NCI-H1694 treated with DMSO at 0.1 percent for 48 hours (cell line): Measurements from ENCODE around the gene AGO3.

Experiments
- DNase-seq: peaks from one replicate; lab custom pipeline; 2025; lab: John Stamatoyannopoulos, UW

AGO3 gene

GRCh38 chr1:36096500-36097432 is 165.9 kb downstream of the AGO3 start:
- DNase-seq: no peak

DNA sequence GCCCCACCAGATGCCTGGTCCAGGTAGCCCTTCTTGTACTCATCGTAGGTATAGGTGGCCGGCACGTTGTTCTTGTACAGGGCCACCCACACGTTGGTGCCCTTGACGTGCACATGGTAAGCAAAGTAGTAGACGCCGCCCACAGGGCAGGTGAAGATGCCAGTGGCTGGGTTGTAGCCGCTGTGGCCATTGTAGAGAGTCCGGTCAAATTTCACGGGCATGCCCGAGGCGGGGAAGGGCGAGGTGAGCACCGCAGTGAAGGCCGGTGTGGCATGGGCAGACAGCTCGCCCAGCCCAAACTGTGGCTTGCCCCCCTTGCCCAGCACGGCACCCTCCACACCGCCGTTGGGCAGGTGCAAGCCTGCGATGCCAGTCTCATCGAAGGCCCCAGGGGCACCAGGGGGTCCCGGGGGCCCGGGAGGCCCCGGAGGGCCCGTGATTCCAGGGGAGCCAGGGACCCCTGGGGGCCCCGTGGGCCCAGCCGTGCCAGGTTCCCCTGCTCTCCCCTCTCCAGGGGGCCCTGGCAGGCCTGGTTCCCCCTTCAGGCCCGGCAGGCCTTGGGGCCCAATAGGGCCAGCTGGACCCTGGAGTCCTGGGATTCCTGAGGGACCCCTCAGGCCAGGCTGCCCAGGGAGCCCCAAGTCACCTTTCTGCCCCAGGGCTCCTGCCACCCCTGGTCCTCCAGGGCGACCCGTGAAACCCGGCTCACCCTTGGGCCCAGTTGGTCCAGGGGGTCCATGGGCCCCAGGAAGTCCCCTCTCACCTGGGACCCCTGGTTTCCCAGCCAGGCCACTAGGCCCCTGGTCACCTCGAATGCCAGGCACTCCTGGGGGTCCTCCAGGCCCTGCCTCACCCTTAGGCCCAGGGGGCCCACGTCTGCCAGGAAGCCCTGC is 167.0 kb downstream of the AGO3 start:
- DNase-seq: no peak

DNA sequence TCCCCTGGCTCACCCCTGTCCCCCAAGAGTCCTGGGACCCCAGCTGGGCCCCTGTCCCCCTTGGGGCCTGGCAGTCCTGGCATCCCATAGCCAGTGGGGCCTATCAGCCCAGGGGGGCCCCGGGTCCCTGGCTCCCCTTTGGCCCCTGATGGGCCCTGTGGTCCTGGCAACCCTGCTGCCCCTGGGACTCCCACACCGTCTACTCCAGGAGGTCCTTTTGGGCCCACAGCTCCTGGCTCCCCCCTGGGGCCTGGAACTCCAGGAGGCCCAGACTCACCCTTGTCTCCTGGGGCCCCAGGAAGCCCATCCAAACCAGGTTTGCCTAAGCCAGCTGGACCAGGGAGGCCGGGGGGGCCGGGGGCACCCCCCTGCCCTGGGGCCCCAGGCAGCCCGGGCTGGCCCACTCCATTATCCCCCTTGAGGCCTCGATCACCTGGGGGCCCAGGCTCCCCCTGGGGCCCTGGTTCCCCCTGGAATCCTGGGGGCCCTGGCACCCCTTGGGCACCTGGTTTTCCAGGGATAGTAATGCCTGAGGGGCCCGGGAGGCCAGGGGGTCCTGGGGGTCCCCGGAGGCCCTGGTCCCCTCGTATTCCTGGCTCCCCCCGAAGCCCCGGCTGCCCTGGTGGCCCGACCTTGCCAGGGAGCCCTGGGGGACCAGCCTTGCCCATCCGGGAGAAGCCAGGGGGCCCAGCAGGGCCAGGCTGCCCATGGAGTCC is 167.9 kb downstream of the AGO3 start:
- no peak for DNase-seq

GRCh38 chr1:36099681-36100341 is 168.9 kb downstream of the AGO3 start:
- peak; percentile 68 for DNase-seq

- DNase-seq: no peak
Measured at GRCh38 chr1:36100376-36100775, 169.5 kb downstream of the AGO3 start.

DNA sequence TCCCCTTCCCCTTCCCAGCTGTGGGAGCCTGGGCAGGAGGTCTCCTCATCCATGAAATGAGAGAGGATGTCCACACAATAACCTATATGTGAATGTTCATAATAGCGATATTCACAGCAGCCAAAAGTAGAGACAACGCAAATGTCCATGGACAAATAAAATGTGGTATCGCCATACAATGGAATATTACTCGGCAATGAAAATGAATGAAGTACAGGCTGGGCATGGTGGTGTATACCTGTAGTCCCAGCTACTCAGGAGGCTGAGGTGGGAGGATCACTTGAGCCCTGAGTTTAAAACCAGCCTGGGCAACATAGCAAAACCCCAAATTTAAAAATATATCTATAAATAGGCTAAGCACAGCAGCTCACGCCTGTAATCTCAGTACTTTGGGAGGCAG is 170.6 kb downstream of the AGO3 start:
- no peak for DNase-seq

DNA sequence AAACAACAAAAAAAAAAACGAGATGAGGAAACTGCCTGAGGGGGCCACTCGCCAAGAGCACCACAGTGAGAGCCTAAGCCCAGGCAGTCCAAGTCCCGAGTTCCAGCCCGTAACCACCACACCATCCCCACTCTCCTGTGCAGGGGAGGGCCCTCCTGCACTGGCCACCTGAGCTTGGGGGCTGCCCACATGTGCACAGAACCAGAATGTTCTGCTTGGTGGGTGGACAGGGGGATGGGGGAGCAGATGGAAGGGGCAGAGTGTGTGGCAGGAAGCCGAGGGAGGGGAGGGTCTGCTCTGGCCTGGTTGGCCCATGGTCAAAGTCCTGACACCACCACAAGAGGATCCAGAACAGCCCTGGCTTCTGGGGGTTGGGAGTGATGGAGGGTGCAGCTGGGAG is 175.4 kb downstream of the AGO3 start:
- DNase-seq: no peak

- DNase-seq: no peak
Measured at GRCh38 chr1:36107394-36107793, 176.5 kb downstream of the AGO3 start.

- DNase-seq: no peak
Measured at GRCh38 chr1:36108314-36108713, 177.4 kb downstream of the AGO3 start.

DNA sequence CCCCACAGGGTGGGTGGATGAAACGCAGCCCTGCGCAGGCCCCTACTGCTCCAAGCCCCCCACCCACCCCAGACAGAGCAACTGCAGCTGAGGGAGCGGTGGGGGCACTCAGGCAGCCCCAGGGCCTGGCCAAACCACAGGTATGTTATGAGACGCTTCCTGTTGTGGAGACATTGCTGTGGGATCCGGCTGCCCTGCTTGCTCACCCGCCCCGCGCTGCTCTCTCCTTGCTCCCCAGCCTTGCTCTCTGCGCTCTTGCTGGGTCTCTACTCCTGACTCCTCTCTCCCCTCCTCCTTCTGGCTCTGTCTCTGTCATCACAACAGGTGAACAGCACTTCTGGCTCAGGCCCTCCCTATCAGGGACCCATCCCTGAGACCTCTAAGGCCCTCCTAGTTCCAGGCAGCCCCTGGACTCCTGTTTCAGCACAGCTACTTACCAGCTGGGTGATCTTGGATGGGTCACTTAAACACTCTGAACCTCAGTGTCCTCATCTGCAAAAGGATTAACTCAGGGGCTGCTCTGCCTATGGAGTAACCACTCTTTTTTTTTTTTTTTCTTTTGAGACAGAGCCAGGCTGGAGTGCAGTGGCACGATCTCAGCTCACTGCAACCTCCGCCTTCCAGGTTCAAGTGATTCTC is 178.3 kb downstream of the AGO3 start:
- no peak for DNase-seq

- DNase-seq: no peak
Measured at GRCh38 chr1:36111151-36111550, 180.2 kb downstream of the AGO3 start.

GRCh38 chr1:36112823-36113222 is 181.9 kb downstream of the AGO3 start:
- no peak for DNase-seq

- no peak for DNase-seq
Measured at GRCh38 chr1:36114371-36114770, 183.5 kb downstream of the AGO3 start.

DNA sequence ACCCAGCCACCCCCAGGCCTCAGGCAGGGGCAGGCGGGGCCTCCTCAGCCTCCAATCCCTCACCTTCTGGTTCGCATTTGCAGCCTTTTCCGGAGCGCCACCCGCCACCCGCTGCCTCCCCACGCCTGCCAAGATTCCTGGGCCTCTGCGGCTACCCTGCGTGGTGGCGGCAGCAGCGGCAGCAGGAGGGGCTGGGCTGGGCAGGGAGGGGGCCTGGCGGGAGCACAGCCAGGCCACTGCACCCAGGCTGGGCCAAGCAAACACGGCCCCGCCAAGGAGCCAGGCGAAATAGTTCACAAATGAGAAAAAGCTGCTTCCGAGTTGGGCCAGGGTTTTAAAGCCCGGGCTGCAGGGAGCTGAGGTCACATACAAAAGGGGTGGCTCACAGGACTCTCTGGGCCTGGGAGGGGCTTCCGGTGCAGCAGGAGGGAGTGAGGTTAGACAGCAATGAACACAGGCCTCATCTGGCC is 184.3 kb downstream of the AGO3 start:
- DNase-seq: peak; percentile 4

GRCh38 chr1:36115931-36116330 is 185.0 kb downstream of the AGO3 start:
- no peak for DNase-seq

DNA sequence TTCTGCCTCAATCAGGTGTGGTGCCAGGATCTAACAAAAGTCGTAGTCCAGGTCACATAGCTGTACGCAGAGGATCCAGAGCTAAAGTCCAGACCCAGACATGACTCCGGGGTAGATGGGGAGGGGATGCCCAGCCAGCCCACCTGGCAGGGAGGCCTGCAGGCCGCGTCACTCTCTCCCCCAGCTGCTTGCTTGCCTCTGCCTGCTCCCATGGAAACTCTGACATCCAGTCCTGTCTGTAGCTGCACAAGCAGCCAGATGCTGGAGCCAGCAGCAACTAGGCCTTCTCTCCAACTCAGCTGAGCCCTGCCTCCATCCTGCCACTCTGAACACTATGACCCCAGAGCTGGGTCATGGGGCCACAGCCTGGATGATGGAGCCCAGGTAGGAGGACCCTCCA is 186.0 kb downstream of the AGO3 start:
- peak; percentile 27 for DNase-seq

- no peak for DNase-seq
Measured at GRCh38 chr1:36118447-36119204, 187.7 kb downstream of the AGO3 start.

DNA sequence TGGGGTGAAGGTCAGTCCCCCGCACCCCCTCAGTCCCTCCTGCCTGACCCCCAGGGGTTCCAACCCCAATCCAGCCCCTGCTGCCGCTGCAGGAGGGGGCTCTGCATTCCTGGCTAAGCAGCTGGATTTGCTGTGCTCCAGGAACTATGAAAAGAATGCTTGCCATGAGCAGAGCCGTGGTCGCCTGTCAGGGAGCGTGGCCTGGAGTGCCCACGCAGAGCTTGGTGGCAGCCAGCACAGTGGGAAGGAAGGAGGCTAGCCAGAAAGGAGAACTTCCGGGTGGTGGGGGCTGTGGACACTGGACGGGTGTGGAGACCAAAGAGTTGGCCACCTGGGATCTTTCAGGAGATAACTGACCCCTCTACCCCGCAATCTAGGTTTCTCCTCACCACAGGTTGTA is 188.6 kb downstream of the AGO3 start:
- DNase-seq: no peak
